GM18870 (cell line): ENCODE results near the gene SERTAD1.
A peak's percentile ranks its signal among the peaks of the same experiment; 100 is the strongest.
"Not testable (repeated sequence)": the region's sequence is repeated elsewhere in the genome, so short reads cannot be mapped to it uniquely, and the experiment has no call there.

Experiments
- ATAC-seq: cut with Tn5 transposase; IDR thresholded peaks from one replicate; pipeline ENCODE4 v1.9.1; 2021; ENCODE audit warnings: moderate library complexity; ENCODE audit not compliant: unreplicated experiment

Gene SERTAD1, protein sequence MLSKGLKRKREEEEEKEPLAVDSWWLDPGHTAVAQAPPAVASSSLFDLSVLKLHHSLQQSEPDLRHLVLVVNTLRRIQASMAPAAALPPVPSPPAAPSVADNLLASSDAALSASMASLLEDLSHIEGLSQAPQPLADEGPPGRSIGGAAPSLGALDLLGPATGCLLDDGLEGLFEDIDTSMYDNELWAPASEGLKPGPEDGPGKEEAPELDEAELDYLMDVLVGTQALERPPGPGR

GRCh38 chr19:40425450-40426287 lies at the start of gene SERTAD1:
SERTAD1 (minus strand) TSS chr19:40425992; CDS start chr19:40423546, 2,446 bp downstream.
- ATAC-seq = peak; percentile 77

DNA sequence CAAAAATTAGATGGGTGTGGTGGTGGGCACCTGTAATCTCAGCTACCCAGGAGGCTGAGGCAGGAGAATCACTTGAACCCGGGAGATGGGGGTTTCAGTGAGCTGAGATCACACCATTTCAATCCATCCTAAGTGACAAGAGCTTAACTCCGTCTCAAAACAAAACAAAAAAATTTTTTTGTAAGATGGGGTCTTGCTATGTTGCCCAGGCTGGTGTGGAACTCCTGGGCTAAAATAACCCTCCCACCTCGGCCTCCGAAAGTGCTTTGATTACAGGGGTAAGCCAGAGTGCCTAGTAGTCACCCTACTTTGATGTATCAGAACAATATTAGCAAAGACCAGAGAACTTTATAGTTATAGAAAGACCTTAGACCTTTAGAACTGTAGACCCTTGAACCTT lies 48.9 kb upstream of the SERTAD1 start:
- ATAC-seq = no peak

- ATAC-seq = no peak
Observed at GRCh38 chr19:40472516-40472915, 46.7 kb upstream of the SERTAD1 start.

GRCh38 chr19:40471111-40471510 lies 45.3 kb upstream of the SERTAD1 start:
- no peak for ATAC-seq

GRCh38 chr19:40469011-40469410 lies 43.2 kb upstream of the SERTAD1 start:
- ATAC-seq = no peak

- no peak for ATAC-seq
Observed at GRCh38 chr19:40466985-40467734, 41.4 kb upstream of the SERTAD1 start, which contains the start of gene SPTBN4. SPTBN4 (plus strand) TSS chr19:40467001; CDS start chr19:40472622, 5,621 bp downstream.

- peak; percentile 36 for ATAC-seq
Observed at GRCh38 chr19:40466219-40466984, 40.6 kb upstream of the SERTAD1 start.

GRCh38 chr19:40465557-40466218 lies 39.9 kb upstream of the SERTAD1 start, which contains the start of gene BLVRB:
BLVRB (minus strand) TSS chr19:40465745; CDS start chr19:40465688, 57 bp downstream.
- ATAC-seq = peak; percentile 74

DNA sequence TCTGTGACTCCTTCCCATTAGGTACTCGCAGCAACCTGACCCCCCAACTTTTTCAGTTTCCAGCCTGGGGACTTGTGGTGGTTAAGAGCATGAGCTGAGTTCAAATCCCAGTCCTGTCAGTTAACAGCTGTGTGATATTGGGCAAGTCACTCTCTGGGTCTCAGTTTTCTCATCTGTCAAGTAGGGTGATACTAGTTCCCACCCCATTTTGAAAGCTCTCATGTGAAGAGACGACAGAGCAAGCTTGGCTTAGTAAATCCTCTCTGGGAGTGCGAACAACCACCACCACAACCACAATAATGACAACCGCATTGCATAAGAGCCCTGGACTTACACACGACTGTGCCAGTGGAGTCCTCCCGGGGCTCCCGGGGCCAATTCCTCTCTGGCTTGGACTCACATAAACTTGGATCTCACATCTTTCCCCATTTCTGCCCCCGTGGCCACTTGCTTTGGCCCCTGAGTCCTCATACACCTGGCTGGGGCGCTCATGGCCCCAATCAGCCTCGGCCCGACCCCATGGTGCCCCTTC lies 39.3 kb upstream of the SERTAD1 start:
- peak; percentile 11 for ATAC-seq

DNA sequence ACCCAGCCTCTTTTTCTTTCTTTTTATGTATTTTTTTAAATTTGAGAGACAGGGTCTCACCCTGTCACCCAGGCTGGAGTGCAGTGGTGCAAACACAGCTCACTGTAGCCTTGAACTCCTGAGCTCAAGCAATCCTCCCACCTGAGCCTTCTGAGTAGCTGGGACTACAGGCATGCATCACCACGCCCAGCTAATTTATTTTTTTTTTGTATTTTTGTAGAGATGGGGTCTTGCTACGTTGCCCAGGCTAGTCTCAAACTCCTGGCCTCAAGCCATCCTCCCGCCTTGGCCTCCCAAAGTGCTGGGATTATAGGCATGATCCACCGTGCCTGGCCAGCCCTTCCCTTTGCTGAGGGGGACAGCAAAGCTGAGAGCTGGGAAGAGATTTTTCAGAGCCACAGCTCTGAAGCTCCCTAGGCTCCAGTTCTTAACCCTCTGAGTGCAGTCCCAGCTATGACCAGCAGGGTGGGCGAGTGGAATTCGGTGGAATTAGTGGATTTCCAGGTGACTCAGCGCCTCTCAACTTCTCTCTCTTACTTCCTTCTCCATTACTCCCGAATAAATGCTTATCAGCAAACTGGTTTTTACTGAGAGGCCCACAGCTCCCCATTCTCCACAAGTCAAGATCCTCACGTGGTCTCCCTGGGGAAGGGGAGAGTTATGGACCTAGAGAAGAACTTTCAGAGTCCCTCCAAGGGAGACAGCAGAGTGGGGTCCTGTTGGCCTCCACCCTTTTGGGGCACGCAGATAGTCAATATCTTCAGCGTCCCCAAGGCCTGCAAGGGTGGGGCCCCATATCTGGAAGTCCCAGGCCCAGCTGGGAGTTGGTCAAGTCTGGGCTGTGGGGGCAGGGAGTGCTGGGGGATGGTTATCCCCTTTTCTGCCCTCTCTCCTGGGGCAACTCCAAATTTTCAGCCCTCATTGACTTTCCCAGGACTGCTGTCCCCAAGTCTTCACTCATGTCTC lies 38.5 kb upstream of the SERTAD1 start:
- ATAC-seq = no peak

DNA sequence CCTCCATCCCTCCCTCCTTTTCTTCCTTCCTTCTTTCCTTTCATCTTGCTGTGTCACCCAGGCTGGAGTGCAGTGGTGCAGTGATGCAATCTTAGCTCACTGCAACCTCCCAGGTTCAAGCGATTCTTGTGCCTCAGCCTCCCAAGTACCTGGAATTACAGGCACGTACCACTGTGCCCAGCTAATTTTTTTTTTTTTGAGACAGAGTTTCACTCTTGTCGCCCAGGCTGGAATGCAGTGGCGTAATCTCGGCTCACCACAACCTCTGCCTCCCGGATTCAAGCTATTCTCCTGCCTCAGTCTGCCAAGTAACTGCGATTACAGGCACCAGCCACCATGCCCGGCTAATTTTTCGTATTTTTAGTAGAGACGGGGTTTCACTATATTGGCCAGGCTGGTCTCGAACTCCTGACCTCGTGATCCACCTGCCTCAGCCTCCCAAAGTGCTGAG lies 37.8 kb upstream of the SERTAD1 start:
- not testable (repeated sequence) for ATAC-seq

DNA sequence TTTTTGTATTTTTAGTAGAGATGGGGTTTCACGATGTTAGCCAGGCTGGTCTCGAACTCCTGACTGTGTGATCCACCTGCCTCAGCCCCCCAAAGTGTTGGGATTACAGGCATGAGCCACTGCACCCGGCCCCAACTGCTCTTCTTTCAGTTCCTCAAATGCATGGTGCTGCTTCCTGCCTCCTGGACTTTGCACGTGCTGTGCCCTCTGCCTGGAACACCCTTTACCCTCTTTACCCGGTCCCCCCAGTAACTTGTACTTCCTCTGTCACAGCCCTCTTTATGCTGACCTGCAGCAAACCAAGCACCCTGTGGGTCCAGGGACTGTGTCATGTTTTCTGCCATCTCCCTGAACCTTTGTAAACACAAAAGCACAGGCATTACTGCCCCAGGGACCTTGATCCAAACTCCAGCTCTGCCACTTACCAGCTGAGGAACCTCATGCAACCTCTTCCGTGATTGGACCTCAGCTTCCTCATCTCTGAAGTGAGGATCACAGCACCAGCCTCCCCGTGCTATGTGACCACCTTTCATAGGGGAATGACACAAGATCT lies 36.0 kb upstream of the SERTAD1 start:
- ATAC-seq = no peak

GRCh38 chr19:40460185-40460584 lies 34.4 kb upstream of the SERTAD1 start:
- no peak for ATAC-seq

GRCh38 chr19:40458597-40458974 lies 32.8 kb upstream of the SERTAD1 start:
- no peak for ATAC-seq

DNA sequence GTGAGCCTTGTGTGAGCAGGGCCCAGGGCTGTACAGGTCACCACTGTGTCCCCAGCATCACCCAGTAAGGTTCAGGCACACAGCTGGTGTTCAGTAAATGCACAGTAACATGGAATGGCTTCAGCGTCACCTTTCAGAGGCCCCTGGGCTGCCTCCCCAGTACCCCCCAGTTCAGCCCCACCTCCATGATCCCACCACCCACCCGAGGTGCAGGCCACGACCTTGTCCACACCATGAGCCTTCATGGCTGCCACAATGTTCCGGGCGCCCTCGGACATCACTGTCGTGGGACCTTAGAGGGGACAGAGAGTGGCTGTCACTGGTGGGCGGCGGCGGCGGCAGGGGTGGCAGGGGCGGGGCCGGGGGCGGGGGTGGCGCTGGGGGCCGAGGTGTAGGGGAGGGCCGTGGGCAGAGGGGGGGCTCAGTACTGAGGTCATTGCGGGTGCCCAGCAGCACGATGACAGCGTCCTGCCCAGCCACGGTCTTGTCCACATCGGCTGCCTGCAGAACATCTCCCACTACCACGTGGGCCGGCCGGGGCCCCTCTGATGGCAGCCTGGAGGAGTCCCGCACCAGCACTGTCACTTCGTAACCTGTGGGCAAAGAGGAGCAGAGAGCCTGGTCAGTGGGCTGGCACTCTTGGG lies 32.3 kb upstream of the SERTAD1 start:
- ATAC-seq = no peak

DNA sequence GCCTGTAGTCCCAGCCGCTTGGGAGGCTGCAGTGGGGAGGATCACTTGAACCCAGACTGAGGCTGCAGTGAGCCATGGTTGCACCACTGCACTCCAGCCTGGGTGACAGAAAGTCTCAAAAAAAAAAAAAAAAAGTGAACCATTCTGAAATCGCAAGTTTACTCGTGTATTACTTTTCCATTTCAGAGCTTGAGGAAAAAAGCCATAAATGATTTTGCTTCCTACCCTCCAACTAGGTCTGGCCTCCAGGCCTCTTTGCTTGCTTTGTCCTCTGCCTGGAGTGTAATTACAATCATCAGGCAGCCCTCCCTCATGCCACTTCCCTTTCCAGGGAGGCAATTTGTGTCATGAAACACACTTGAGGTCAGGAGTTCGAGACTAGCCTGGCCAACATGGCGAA lies 31.3 kb upstream of the SERTAD1 start:
- ATAC-seq = no peak

DNA sequence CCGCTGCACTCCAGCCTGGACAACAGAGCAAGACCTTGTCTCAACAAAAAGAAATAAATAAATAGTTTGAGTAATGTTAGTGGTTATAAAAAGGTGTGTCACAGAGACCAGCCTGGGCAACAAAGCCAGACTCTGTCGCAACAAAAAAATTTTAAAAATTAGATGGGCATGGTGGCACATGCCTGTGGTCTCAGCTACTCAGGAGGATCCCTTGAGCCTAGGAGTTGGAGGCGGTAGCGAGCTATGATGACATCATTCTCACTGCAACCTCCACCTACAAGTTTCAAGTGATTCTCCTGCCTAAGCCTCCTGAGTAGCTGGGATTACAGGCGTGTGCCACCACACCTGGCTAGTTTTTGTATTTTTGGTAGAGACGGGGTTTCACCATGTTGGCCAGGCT lies 28.2 kb upstream of the SERTAD1 start:
- ATAC-seq = not testable (repeated sequence)
